Measurements from ENCODE around the gene TXNDC2. TPM values are rescaled to one million over a fixed set of nuclear protein-coding genes. Genes with fewer than 3 reads are reported as not detected.

Gene TXNDC2
- polyA plus RNA-seq, 3 donors from 2014 or later, result not detected

DNA sequence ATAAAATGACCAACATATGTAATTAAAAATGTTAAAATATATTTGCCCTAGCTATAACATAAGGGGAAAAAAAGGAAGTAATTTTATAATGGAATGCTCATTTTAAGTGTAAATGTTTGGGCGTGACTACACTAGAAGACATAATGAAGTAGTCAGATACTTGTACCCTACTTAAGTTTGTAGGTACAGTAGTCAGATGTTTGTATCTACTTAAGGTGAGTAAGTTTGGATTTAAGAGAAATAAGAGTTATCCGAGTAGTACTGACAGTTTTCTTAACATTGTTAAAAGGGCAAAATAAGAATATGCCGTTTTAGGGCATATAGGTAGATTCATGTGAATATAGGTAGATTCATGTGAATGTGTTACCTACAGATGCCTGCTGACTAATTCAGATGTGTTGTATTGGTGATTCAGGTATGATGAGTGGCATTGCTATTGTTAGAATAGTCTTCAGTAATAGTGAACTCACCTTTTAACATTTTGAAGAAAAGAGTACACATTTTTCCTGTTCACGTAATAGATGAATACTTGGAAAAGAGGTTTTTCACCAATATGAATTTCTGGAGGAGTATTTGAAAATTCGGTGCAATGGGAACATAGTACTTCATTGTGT, 43.0 kb downstream of the TXNDC2 start:
- peak overlapping the region in 2 of 5 donors; percentile 10 to 14 for H3K4me3 Mint-ChIP-seq
- H3K27ac Mint-ChIP-seq, result peak overlapping the region in 1 of 6 donors; percentile 9
- no peaks in the 10 kb centered on the region for H3K27me3 Mint-ChIP-seq (ENCODE audit: low read depth in 3 of 3)
- no peaks in the 10 kb centered on the region for H3K9me3 Mint-ChIP-seq
- H3K4me1 Mint-ChIP-seq, result peaks cover 35 to 78% of the 10 kb centered on the region in 2 donors
- H3K36me3 Mint-ChIP-seq, result peaks cover 0 to 5% (median 0%) of the 10 kb centered on the region in 3 donors
- no peak for DNase-seq

DNA sequence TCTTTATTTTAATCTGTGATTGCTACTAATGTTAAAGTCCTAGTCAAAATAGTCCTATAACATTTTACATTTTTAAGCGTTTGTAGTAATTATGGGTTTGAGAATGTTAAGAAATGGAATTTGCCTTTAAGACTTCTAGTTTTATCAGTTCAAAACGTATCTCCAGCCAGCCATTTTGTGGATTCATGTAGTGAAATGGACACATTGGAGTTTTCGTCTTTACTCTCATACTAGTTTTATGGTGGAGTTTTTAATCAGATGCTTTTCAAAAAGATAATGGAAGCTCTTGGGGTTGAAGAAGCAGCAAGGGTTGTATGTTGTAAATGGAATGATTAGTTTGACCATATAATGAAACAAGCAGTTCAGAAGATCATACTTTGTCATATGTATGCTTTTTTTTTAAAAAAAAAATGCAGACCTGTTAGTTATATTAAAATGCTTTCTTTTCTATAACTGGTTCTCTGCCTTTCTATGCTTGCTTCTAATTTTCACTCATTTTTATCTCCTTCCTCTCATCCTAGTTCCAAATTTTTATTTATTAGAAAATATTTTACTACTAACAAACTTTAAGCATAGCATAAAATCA, 44.6 kb downstream of the TXNDC2 start:
- Mint-ChIP-seq H3K36me3 (peaks cover 0 to 5% (median 3%) of the 10 kb centered on the region in 3 donors), H3K27ac (no peak overlapping the region), H3K27me3 (ENCODE audit: low read depth in 3 of 3) (no peaks in the 10 kb centered on the region), H3K9me3 (no peaks in the 10 kb centered on the region), H3K4me3 (no peak overlapping the region), H3K4me1 (peaks cover 41 to 64% of the 10 kb centered on the region in 2 donors)
- DNase-seq, result no peak

DNA sequence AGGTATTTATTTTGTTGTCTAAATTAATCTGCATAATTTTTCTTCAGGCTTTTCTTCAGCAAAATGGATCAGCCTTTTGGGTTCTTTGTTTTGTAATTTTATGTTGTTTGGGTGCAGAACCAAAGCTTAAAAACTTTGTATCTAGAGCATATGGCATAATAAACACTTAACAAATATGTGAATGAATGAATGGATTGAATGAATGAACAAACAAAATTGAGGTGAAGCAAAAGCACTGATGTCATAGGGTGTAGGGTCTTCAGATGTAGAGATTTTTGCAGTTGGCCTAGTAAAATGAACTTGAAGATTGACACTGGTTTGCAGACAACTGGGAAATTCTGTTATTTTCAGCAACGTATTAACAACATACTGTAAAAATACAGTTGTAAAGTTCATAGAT, 45.4 kb downstream of the TXNDC2 start:
- Mint-ChIP-seq H3K36me3 (peaks cover 0 to 5% (median 3%) of the 10 kb centered on the region in 3 donors), H3K27me3 (ENCODE audit: low read depth in 3 of 3) (no peaks in the 10 kb centered on the region), H3K9me3 (no peaks in the 10 kb centered on the region), H3K4me3 (no peak overlapping the region), H3K4me1 (peaks cover 41 to 57% of the 10 kb centered on the region in 2 donors), H3K27ac (peak overlapping the region in 1 of 6 donors; percentile 45)
- no peak for DNase-seq

DNA sequence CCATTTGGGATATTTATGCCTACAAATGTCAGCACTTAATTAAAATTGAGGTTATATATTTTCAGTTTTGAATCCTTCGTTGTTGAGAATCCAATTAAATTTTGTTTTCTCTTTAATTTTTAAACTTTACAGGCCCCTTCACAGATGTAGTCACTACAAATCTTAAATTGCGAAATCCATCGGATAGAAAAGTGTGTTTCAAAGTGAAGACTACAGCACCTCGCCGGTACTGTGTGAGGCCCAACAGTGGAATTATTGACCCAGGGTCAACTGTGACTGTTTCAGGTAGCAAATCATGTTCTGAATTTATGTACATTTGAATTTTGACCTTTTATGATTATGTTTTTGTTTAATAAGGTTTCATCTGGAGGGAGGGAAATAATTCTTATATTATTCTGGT, 45.9 kb downstream of the TXNDC2 start:
- peak overlapping the region in 1 of 6 donors; percentile 11 for H3K27ac Mint-ChIP-seq
- DNase-seq, result no peak
- peaks cover 0 to 9% (median 3%) of the 10 kb centered on the region in 3 donors for H3K36me3 Mint-ChIP-seq
- peaks cover 41 to 51% of the 10 kb centered on the region in 2 donors for H3K4me1 Mint-ChIP-seq
- H3K27me3 Mint-ChIP-seq (ENCODE audit: low read depth in 3 of 3), result peaks cover 0 to 2% (median 0%) of the 10 kb centered on the region in 3 donors
- H3K4me3 Mint-ChIP-seq, result no peak overlapping the region
- H3K9me3 Mint-ChIP-seq, result no peaks in the 10 kb centered on the region

DNA sequence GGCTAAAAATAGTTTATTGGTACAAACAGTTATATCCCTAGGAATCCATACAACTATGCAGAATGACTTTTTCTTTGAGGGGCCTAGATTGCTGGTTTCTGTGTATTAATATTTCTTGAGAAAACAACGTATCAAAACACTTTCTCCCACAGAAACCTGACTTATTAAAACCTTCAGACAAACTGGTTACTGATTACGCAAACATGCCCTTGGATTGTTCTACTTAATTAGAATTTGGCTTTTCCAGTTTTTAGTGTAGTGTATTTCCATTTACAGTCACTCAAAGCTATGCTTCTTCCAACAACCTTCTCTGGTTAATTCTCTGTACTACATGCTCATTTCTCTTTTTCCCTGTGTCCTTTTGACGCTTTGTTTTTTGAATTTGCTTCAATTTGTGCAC, 48.1 kb downstream of the TXNDC2 start:
- peaks cover 0 to 2% (median 0%) of the 10 kb centered on the region in 3 donors for H3K27me3 Mint-ChIP-seq (ENCODE audit: low read depth in 3 of 3)
- H3K9me3 Mint-ChIP-seq, result no peaks in the 10 kb centered on the region
- H3K4me1 Mint-ChIP-seq, result peaks cover 32 to 47% of the 10 kb centered on the region in 2 donors
- no peak for DNase-seq
- no peak overlapping the region for H3K4me3 Mint-ChIP-seq
- H3K36me3 Mint-ChIP-seq, result peaks cover 3 to 24% (median 6%) of the 10 kb centered on the region in 3 donors
- H3K27ac Mint-ChIP-seq, result no peak overlapping the region

DNA sequence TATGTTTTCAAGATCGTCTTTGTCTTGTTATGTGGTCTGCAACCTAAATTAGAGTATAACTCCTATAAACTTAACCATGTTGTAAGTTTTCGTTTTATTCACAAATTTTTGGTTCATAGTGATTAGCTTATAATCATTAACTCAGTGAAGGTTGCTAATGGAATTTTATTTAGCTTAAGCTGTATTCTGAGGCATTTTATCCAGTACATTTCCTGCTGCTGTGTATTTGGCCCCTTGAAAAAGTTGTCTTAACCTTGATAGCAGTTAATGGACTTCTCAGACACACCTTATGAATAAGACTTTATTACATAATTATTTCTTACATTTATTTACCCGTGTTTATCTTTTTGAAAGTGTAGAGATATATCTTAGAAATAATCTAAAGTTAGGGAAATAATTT, 48.5 kb downstream of the TXNDC2 start:
- Mint-ChIP-seq H3K4me1 (peaks cover 28 to 47% of the 10 kb centered on the region in 2 donors), H3K36me3 (peaks cover 3 to 25% (median 6%) of the 10 kb centered on the region in 3 donors), H3K4me3 (no peak overlapping the region), H3K9me3 (no peaks in the 10 kb centered on the region), H3K27me3 (ENCODE audit: low read depth in 3 of 3) (peaks cover 0 to 2% (median 0%) of the 10 kb centered on the region in 3 donors), H3K27ac (no peak overlapping the region)
- no peak for DNase-seq

Other genes starting within 250 kb of the TXNDC2 start
- 10 to 100 TPM in 2 of 3 donors, 1 to 10 TPM in 1; 5.3 to 28.0 (median 19.3) TPM for gene RAB31, start 177.7 kb upstream of the TXNDC2 start, polyA plus RNA-seq
- 100 to 1,000 TPM; 187 to 252 (median 235) TPM for gene VAPA, start 28.0 kb downstream of the TXNDC2 start, polyA plus RNA-seq

All from immature natural killer cell (primary cell).